Measurements from ENCODE around the gene GLP2R.

- no peak for TF ChIP-seq SIN3A (IDR thresholded peaks at IDR 0.05; ENCODE audit: borderline replicate concordance, insufficient read depth, low read length)
- no peak for TF ChIP-seq POLR2AphosphoS5 (IDR thresholded peaks at IDR 0.05; ENCODE audit: low read depth, low read length)
- TF ChIP-seq REST (IDR thresholded peaks at IDR 0.05; ENCODE audit: insufficient read depth in 1 of 2, low read depth in 2 of 2, low read length in 2 of 2) = no peak
- TF ChIP-seq FOXP2 (optimal IDR thresholded peaks at IDR 0.05; ENCODE audit: borderline replicate concordance, extremely low read depth, extremely low read length, insufficient read depth) = no peak
- TF ChIP-seq TAF1 (IDR thresholded peaks at IDR 0.05; ENCODE audit: borderline replicate concordance, insufficient read depth, low read length) = no peak
Observed at GRCh38 chr17:9798724-9799123, 27.0 kb upstream of the GLP2R start.

Data from PFSK-1 (cell line).